Calu3 (cell line): ENCODE data around the gene HSBP1L1. TPM values are rescaled to one million over a fixed set of nuclear protein-coding genes. Genes with fewer than 3 reads are reported as not detected.

Experiments
- BruUV-seq: library from RNA; stranded (reverse); fragments of 400-500 nt; replicated peaks from 2 replicates; lab custom pipeline; 2021; lab: Mats Ljungman, UMichigan
- CTCF ChIA-PET: fragments of 300-600 bp; sonication (Branson Sonifier 250); formaldehyde crosslinking; loops from one replicate; lab custom pipeline; 2022; ENCODE audit warnings: antibody characterized with exemption; lab: Charles Lee
- DNase-seq: peaks from one replicate; pipeline ENCODE4 v3.0.0; 2022
- H3K27ac Mint-ChIP-seq: one replicate; pipeline ENCODE4 v1.8.0; 2022; ENCODE audit warnings: mixed read lengths; ENCODE audit not compliant: unreplicated experiment
- H3K27me3 Mint-ChIP-seq: one replicate; pipeline ENCODE4 v1.8.0; 2022; ENCODE audit warnings: mixed read lengths; ENCODE audit not compliant: unreplicated experiment
- H3K36me3 Mint-ChIP-seq: one replicate; pipeline ENCODE4 v1.8.0; 2022; ENCODE audit warnings: mild to moderate bottlenecking, moderate library complexity, mixed read lengths; ENCODE audit not compliant: insufficient read depth, unreplicated experiment
- H3K4me1 Mint-ChIP-seq: one replicate; pipeline ENCODE4 v1.8.0; 2022; ENCODE audit warnings: mild to moderate bottlenecking, low read depth, mixed read lengths; ENCODE audit not compliant: unreplicated experiment
- H3K4me3 Mint-ChIP-seq: one replicate; pipeline ENCODE4 v1.8.0; 2022; ENCODE audit warnings: mild to moderate bottlenecking, low read depth, moderate library complexity, mixed read lengths; ENCODE audit not compliant: unreplicated experiment
- H3K9me3 Mint-ChIP-seq: one replicate; pipeline ENCODE4 v1.8.0; 2022; ENCODE audit warnings: low read depth, mixed read lengths; ENCODE audit not compliant: unreplicated experiment
- intact Hi-C: fragments of 100-400 bp; cut with micrococcal nuclease; formaldehyde crosslinking; loops from one replicate; pipeline ENCODE4 v1.10.0; 2022; ENCODE audit not compliant: unreplicated experiment
- total RNA-seq: library from RNA; stranded (reverse); gene quantifications from 2 replicates; pipeline ENCODE4 v1.2.3, GENCODE V29; 2022
- TF ChIP-seq, protein P1 (sequence below): fragments of 200-600 bp; IDR thresholded peaks from one replicate; pipeline ENCODE4 v1.8.0; 2022; ENCODE audit warnings: antibody characterized with exemption; ENCODE audit not compliant: unreplicated experiment

HSBP1L1 gene
- total RNA-seq, 1 experiment from 2014 or later = 18.8 TPM

GRCh38 chr18:79975043-79975442, 10.6 kb downstream of the HSBP1L1 start:
- no peak for DNase-seq
- intact Hi-C loops = no loop called here
- no TSS peak for BruUV-seq
- Mint-ChIP-seq H3K4me1 (no peaks in the 10 kb centered on the region), H3K36me3 (peaks cover 27% of the 10 kb centered on the region), H3K4me3 (no peak overlapping the region), H3K27ac (no peak overlapping the region), H3K27me3 (no peaks in the 10 kb centered on the region), H3K9me3 (no peaks in the 10 kb centered on the region)
- CTCF ChIA-PET = no interaction called here
- TF ChIP-seq, protein P1, sequence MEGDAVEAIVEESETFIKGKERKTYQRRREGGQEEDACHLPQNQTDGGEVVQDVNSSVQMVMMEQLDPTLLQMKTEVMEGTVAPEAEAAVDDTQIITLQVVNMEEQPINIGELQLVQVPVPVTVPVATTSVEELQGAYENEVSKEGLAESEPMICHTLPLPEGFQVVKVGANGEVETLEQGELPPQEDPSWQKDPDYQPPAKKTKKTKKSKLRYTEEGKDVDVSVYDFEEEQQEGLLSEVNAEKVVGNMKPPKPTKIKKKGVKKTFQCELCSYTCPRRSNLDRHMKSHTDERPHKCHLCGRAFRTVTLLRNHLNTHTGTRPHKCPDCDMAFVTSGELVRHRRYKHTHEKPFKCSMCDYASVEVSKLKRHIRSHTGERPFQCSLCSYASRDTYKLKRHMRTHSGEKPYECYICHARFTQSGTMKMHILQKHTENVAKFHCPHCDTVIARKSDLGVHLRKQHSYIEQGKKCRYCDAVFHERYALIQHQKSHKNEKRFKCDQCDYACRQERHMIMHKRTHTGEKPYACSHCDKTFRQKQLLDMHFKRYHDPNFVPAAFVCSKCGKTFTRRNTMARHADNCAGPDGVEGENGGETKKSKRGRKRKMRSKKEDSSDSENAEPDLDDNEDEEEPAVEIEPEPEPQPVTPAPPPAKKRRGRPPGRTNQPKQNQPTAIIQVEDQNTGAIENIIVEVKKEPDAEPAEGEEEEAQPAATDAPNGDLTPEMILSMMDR = no peak

- peaks cover 24% of the 10 kb centered on the region for H3K36me3 Mint-ChIP-seq
- H3K27me3 Mint-ChIP-seq = no peaks in the 10 kb centered on the region
- no peaks in the 10 kb centered on the region for H3K9me3 Mint-ChIP-seq
- CTCF ChIA-PET = no interaction called here
- H3K4me1 Mint-ChIP-seq = no peaks in the 10 kb centered on the region
- DNase-seq = no peak
- intact Hi-C loops = no loop called here
- TF ChIP-seq, protein P1 = no peak
- H3K27ac Mint-ChIP-seq = no peak overlapping the region
- H3K4me3 Mint-ChIP-seq = no peak overlapping the region
- no TSS peak for BruUV-seq
These were observed 11.7 kb downstream of the HSBP1L1 start for GRCh38 chr18:79975985-79976680.

- no peak for DNase-seq
- CTCF ChIA-PET = no interaction called here
- H3K4me3 Mint-ChIP-seq = no peak overlapping the region
- H3K27me3 Mint-ChIP-seq = no peaks in the 10 kb centered on the region
- TF ChIP-seq, protein P1 = no peak
- no TSS peak for BruUV-seq
- intact Hi-C loops = loop anchor here (10.0 kb wide), 2 partner anchors 55 to 135 kb away; partner anchors contain the start of gene RBFA
- H3K4me1 Mint-ChIP-seq = peaks cover 18% of the 10 kb centered on the region
- no peaks in the 10 kb centered on the region for H3K9me3 Mint-ChIP-seq
- peaks cover 19% of the 10 kb centered on the region for H3K36me3 Mint-ChIP-seq
- H3K27ac Mint-ChIP-seq = no peak overlapping the region
These were observed 15.4 kb downstream of the HSBP1L1 start for GRCh38 chr18:79979843-79980242.

- no peaks in the 10 kb centered on the region for H3K27me3 Mint-ChIP-seq
- peaks cover 18% of the 10 kb centered on the region for H3K36me3 Mint-ChIP-seq
- TF ChIP-seq, protein P1 = no peak
- H3K4me1 Mint-ChIP-seq = peaks cover 18% of the 10 kb centered on the region
- intact Hi-C loops = loop anchor here (10.0 kb wide), 2 partner anchors 54 to 134 kb away; partner anchors contain the start of gene RBFA
- H3K9me3 Mint-ChIP-seq = no peaks in the 10 kb centered on the region
- BruUV-seq = no TSS peak
- H3K27ac Mint-ChIP-seq = no peak overlapping the region
- CTCF ChIA-PET = no interaction called here
- no peak for DNase-seq
- no peak overlapping the region for H3K4me3 Mint-ChIP-seq
These were observed 16.1 kb downstream of the HSBP1L1 start for GRCh38 chr18:79980585-79980984.
